MM.1S (cell line): ENCODE measurements around the gene RTP1.
"Not testable (repeated sequence)": the region's sequence is repeated elsewhere in the genome, so short reads cannot be mapped to it uniquely, and the experiment has no call there.

Source experiments
- EZH2 ChIP-seq: fragments of 300-600 bp; sonication (generic); optimal IDR thresholded peaks from 2 replicates; pipeline ENCODE3; 2017; ENCODE audit warnings: low read depth, mild to moderate bottlenecking, antibody characterized with exemption, low read length, mixed read lengths
- EZH2phosphoT487 ChIP-seq: fragments of 300-600 bp; sonication (generic); IDR thresholded peaks from 2 replicates; pipeline ENCODE4 v1.6.1; 2018; ENCODE audit warnings: antibody characterized with exemption, low read length
- TF ChIP-seq, protein P1 (sequence below): fragments of 300-600 bp; sonication (generic); IDR thresholded peaks from 2 replicates; pipeline ENCODE4 v1.5.1; 2016; ENCODE audit warnings: antibody characterized with exemption, low read length, mixed read lengths

DNA sequence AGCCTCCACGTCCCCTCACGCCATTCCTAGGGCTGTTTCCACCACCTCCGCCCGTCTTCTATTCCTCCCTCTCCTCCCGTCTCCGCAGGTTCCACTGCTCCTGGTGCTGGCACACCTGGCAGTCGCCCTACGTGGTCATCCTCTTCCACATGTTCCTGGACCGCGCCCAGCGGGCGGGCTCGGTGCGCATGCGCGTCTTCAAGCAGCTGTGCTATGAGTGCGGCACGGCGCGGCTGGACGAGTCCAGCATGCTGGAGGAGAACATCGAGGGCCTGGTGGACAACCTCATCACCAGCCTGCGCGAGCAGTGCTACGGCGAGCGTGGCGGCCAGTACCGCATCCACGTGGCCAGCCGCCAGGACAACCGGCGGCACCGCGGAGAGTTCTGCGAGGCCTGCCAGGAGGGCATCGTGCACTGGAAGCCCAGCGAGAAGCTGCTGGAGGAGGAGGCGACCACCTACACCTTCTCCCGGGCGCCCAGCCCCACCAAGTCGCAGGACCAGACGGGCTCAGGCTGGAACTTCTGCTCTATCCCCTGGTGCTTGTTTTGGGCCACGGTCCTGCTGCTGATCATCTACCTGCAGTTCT lies 2.3 kb downstream of the RTP1 start:
- TF ChIP-seq, protein P1, sequence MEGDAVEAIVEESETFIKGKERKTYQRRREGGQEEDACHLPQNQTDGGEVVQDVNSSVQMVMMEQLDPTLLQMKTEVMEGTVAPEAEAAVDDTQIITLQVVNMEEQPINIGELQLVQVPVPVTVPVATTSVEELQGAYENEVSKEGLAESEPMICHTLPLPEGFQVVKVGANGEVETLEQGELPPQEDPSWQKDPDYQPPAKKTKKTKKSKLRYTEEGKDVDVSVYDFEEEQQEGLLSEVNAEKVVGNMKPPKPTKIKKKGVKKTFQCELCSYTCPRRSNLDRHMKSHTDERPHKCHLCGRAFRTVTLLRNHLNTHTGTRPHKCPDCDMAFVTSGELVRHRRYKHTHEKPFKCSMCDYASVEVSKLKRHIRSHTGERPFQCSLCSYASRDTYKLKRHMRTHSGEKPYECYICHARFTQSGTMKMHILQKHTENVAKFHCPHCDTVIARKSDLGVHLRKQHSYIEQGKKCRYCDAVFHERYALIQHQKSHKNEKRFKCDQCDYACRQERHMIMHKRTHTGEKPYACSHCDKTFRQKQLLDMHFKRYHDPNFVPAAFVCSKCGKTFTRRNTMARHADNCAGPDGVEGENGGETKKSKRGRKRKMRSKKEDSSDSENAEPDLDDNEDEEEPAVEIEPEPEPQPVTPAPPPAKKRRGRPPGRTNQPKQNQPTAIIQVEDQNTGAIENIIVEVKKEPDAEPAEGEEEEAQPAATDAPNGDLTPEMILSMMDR: not testable (repeated sequence)
- TF ChIP-seq EZH2, EZH2phosphoT487: not testable (repeated sequence)
